ENCODE data around the gene LARP4B.

The LARP4B gene

DNA sequence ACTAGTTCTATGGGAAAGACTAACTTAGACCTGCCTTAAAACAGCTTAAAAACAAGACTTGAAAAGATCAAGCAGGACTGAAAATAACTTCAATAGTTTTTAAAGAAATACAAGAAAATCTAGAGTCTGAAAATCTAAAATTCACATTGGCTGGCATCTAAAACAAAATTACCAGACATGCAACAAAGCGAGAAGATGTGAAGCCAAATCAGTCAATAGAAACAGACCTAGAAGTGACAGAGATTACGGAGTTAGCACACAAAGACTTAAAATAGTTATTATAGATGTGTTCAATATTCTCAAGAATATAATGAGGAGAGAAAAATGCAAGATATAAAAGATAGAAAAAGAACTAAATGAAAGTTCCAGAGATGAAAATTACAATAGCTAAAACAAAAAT is 163.7 kb downstream of the LARP4B start:
- no peak for DNase-seq (ENCODE audit: low spot score)

DNA sequence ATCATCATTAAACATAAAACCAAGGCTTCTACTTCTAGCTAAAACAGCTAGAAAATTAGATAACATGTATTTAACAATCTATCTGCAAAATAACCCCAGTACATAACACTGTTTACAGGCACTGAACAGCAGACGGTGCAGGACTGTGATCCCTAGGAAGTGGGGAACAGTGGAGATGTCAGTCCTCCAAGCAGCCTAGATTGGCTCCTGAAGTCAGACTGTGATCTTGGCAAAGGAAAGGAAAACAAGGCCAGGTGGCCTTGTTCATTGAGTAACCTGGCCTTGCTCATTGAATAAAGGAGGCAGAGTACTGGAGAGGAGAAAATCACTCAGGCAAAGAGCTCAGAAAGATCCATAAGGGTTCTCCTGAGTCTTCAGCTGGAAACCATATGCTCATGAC is 164.3 kb downstream of the LARP4B start:
- no peak for DNase-seq (ENCODE audit: low spot score)

DNA sequence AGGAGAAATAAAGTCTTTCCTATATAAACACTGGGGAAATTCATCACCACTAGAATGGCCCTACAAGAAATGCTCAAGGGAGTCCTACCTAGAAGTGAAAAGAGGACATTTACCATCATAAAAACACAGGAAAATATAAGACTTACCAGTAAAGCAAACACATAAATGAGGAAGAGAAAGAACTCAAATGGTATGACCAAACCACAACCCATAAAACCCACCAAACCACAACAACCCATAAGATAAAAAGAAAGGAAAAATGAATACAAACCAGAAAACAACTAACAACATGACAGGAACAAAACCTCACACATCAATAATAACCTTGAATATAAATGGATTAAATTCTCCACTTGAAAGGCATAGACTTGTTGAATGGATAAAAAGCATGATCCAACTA is 170.1 kb downstream of the LARP4B start:
- DNase-seq (ENCODE audit: low spot score) = no peak

DNA sequence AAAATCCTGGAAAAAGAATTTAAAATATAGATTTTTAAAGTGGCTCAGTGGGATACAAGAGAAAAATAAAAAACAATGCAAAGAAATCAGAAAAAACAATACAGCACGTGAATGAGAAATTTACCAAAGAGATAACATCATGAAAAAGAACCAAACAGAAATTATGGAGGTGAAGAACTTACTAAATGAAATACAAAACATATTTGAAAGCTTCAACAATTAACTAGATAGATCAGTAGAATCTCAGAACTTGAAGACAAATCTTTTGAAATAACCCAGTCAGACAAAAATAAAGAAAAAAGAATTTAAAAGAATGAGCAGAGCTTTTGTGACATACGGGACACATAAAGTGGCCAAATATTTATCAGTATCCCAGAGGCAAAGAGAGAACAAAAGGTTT is 170.9 kb downstream of the LARP4B start:
- DNase-seq (ENCODE audit: low spot score) = no peak

DNA sequence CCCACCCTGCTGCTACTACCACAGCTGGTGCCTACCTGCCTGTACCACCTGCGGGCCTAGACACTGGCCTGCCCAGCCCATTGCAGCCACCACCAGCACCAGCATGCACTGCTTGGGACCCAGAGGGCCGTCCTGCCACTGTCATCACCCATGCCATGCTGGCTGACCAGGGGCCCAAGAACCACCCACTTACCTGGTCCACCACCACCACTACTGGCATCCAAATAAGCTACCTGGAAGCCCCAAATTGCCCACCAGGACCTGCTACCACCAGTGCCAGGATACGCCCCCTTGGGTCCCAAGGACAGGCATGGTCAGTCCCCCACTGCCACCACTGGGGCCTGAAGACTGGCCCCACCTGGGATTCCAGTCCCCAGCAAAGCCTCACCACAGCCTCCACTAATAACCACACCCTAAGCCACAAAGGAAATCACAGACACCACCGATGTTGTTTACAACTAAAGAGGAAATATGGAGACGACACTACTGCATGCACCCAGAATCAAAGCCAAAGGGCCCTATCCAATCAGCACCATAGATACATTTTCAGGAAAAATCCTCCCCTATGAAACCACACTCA is 171.5 kb downstream of the LARP4B start:
- DNase-seq (ENCODE audit: low spot score) = no peak
